ENCODE results near the gene USHBP1. TPM values are rescaled to one million over a fixed set of nuclear protein-coding genes. Genes with fewer than 3 reads are reported as not detected.

The USHBP1 gene
- total RNA-seq, 1 donor from 2014 or later = 12.3 TPM

DNA sequence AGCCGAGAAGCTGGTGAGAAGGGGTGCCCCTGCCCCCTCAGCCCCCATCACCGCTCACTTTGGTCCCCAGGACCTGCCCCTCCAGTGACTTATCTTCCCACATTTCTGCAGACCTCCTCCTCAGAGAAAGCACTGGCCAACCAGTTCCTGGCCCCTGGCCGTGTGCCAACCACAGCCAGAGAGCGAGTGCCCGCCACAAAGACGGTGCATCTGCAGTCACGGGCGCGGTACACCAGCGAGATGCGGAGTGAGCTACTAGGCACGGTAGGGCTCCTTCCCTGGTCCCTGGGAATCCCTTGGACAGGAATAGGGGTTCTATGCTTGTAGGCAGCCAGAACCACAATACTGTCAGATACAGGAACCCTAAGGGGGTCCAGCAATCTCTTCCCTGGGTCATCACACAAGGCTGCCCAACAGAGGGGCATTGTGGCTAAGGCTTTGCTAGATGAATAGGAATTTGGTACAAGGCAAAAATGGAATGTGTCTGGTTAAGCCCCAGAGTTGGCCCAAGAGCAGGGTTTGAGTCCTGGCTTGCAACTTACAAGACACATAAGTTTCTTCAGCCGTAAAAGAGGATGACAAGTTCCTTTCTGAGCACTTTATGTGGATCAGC is 48.4 kb downstream of the USHBP1 start:
- H3K4me3 ChIP-seq = peak overlapping the region; percentile 72 to 74
- H3K27ac ChIP-seq = peak overlapping the region; percentile 84 to 88
- DNase-seq (ENCODE audit: low spot score in 2 of 2) = no peak
- H3K36me3 ChIP-seq = peaks cover 27 to 39% of the 10 kb centered on the region in 2 donors
- H3K4me1 ChIP-seq = peaks cover 0 to 18% of the 10 kb centered on the region in 2 donors
- no peaks in the 10 kb centered on the region for H3K9me3 ChIP-seq
- TF ChIP-seq, protein P1, sequence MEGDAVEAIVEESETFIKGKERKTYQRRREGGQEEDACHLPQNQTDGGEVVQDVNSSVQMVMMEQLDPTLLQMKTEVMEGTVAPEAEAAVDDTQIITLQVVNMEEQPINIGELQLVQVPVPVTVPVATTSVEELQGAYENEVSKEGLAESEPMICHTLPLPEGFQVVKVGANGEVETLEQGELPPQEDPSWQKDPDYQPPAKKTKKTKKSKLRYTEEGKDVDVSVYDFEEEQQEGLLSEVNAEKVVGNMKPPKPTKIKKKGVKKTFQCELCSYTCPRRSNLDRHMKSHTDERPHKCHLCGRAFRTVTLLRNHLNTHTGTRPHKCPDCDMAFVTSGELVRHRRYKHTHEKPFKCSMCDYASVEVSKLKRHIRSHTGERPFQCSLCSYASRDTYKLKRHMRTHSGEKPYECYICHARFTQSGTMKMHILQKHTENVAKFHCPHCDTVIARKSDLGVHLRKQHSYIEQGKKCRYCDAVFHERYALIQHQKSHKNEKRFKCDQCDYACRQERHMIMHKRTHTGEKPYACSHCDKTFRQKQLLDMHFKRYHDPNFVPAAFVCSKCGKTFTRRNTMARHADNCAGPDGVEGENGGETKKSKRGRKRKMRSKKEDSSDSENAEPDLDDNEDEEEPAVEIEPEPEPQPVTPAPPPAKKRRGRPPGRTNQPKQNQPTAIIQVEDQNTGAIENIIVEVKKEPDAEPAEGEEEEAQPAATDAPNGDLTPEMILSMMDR (IDR thresholded peaks at IDR 0.05) = no peak
- no peaks in the 10 kb centered on the region for H3K27me3 ChIP-seq
- intact Hi-C loops (cut with DNase I) = no loop called here

DNA sequence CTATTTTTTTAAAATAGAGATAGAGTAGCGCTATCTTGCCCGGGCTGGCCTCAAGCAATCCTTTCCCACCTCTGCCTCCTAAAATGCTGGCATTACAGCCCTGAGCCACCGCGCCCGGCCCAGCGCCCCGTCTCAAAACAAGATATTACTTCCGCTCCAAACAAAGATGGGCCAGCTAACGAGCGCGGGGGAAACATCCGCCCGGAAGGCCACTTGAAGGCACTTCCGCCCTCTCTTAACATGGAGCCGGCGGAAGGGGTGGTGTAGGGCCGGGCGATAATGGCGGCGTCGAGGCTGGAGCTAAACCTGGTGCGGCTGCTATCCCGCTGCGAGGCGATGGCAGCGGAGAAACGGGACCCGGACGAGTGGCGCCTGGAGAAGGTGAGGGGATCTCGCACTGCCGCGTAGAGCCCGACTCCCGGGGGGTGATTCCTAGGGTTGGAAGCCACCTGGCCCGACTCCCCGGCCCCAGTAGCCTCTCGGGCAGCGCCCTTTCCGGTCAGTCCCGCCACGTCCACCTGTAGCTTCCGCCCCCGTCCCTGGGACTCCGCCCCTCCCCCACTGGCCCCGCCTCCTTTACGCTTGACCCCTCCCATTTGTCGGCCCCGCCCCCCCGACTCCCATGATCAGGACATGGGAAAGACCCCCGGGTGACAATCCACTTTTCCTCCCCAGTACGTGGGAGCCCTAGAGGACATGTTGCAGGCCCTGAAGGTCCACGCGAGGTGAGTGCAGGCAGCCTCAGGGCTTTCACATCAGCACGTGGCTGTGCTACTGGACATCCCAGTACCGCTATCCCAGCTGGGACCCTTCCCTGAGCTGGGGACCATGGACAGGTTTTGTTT is 49.2 kb downstream of the USHBP1 start, which contains the start of gene USE1:
Gene USE1, plus strand, starts transcription at position 231 of the 845 bp plus-strand sequence. Its CDS starts 49 bp downstream, at position 280.
- DNase-seq (ENCODE audit: low spot score in 2 of 2) = peak; percentile 66 to 96
- H3K9me3 ChIP-seq = no peaks in the 10 kb centered on the region
- intact Hi-C loops (cut with DNase I) = loop anchor here (1.0 kb wide), 3 partner anchors 11 to 52 kb away; partner anchors contain the start of genes BABAM1 and OCEL1
- peak within 1 kb of the TSS; percentile 84 to 88 for H3K27ac ChIP-seq
- TF ChIP-seq, protein P1 (IDR thresholded peaks at IDR 0.05) = no peak
- no peaks in the 10 kb centered on the region for H3K27me3 ChIP-seq
- peaks cover 0 to 17% of the 10 kb centered on the region in 2 donors for H3K4me1 ChIP-seq
- peak within 1 kb of the TSS; percentile 72 to 74 for H3K4me3 ChIP-seq
- H3K36me3 ChIP-seq = peaks cover 35 to 46% of the 10 kb centered on the region in 2 donors

DNA sequence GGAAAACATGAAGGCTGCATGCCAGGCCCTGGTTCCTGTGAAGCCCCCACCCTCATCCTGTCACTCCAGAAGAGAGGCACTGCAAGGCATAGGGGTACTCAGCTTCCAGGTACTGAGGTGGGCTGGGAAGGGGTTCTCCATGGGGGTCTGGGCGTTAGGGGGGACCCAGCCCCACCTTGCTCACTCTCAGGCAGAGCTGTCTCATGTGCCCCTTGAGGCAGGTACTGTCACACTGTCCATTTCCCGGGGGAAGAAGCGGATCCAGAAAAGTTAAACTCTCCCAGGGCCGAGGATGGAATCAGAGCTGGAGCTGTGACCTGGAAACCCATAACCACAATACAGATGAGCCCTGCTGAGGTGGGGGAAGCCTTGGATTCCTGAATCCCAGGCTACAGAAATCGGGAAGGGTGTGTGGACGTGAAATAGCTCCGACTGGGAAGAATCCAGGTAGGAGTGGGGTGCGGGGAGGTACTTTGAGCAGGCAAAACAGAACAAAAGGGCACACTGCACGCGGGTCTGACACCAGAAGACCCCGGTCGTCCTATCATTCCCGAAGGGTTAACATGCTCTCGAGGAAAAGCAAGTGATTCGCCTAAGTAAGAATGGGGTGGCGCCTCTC is 49.9 kb downstream of the USHBP1 start:
- DNase-seq (ENCODE audit: low spot score in 2 of 2) = no peak
- H3K36me3 ChIP-seq = peaks cover 42 to 53% of the 10 kb centered on the region in 2 donors
- H3K27ac ChIP-seq = peak overlapping the region; percentile 84 to 88
- H3K27me3 ChIP-seq = no peaks in the 10 kb centered on the region
- H3K4me3 ChIP-seq = peak overlapping the region; percentile 72 to 74
- H3K4me1 ChIP-seq = peaks cover 0 to 12% of the 10 kb centered on the region in 2 donors
- H3K9me3 ChIP-seq = no peaks in the 10 kb centered on the region
- TF ChIP-seq, protein P1 (IDR thresholded peaks at IDR 0.05) = no peak
- intact Hi-C loops (cut with DNase I) = loop anchor here (1.0 kb wide), 3 partner anchors 12 to 53 kb away; partner anchors contain the start of genes BABAM1 and OCEL1

DNA sequence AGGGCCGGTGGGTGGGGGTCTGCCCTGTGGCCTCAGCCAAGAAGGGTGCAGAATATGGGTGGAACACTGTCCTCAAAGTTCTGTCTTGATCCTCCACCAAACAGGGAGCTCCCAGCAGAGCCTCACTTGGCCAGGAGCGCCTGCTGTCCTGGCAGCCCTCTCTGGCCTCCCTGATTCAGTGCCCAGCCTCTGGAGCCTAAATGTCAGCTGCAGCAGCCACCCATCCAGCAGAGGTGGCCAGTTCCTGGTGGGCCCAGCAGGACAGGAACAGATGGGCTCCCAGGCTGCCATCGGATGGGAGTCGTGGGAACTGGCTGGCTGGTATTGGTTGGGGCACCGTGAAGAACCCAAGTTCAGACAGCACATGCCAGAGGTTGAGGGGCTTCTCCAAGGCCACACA is 51.2 kb downstream of the USHBP1 start:
- intact Hi-C loops (cut with DNase I) = no loop called here
- Histone ChIP-seq H3K9me3 (no peaks in the 10 kb centered on the region), H3K4me3 (no peak overlapping the region), H3K27me3 (no peaks in the 10 kb centered on the region), H3K4me1 (peaks cover 0 to 12% of the 10 kb centered on the region in 2 donors), H3K27ac (no peak overlapping the region), H3K36me3 (peaks cover 53 to 60% of the 10 kb centered on the region in 2 donors)
- no peak for DNase-seq (ENCODE audit: low spot score in 2 of 2)
- TF ChIP-seq, protein P1 (IDR thresholded peaks at IDR 0.05) = no peak

DNA sequence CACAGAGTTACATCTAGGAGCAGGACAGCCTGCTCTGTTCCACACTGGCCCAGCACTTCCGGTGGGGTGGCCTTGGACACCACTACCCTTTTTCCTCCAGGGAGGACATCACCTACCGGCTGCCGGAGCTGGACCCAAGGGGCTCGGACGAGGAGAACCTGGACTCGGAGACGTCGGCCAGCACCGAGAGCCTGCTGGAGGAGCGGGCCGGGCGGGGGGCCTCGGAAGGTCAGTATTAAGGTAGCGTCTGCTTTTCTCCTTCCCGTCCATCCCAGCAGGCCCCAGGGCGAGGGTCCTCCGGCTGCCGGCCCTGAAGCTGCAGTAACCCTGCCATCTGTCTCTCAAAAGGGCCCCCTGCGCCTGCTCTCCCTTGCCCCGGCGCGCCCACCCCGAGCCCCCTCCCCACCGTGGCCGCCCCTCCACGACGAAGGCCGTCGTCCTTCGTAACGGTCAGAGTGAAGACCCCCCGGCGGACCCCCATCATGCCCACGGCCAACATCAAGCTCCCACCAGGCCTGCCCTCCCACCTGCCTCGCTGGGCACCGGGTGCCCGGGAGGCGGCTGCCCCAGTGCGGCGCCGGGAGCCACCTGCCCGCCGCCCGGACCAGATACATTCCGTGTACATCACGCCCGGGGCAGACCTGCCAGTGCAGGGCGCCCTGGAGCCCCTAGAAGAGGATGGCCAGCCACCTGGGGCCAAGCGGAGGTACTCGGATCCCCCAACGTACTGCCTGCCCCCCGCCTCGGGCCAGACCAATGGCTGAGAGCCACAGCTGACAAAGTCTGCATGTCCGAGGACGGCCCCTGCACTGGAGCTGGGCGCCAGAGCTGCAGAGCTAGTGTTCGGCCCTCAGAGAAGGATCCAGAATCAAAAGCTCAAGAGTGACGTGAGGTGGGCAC is 52.7 kb downstream of the USHBP1 start:
- Histone ChIP-seq H3K4me3 (no peak overlapping the region), H3K36me3 (peaks cover 55 to 60% of the 10 kb centered on the region in 2 donors), H3K9me3 (no peaks in the 10 kb centered on the region), H3K27me3 (no peaks in the 10 kb centered on the region), H3K4me1 (peaks cover 0 to 12% of the 10 kb centered on the region in 2 donors), H3K27ac (no peak overlapping the region)
- intact Hi-C loops (cut with DNase I) = no loop called here
- no peak for DNase-seq (ENCODE audit: low spot score in 2 of 2)
- TF ChIP-seq, protein P1 (IDR thresholded peaks at IDR 0.05) = no peak
